Endodermal cell (in vitro differentiated cells): ENCODE data around the gene TEKT3. TPM values are rescaled to one million over a fixed set of nuclear protein-coding genes. Genes with fewer than 3 reads are reported as not detected.

Experiments used
- DNase-seq: peaks from one replicate; pipeline ENCODE4 v3.0.0-alpha.2; 2017
- H3K27ac ChIP-seq: 2 replicates; pipeline ENCODE4 v1.5.1; 2013; ENCODE audit warnings: mild to moderate bottlenecking, low read depth, low read length, moderate library complexity
- H3K27me3 ChIP-seq: 2 replicates; pipeline ENCODE4 v1.6.1; 2013; ENCODE audit warnings: mild to moderate bottlenecking, low read length, moderate library complexity; ENCODE audit not compliant: insufficient read depth, control insufficient read depth, poor library complexity, severe bottlenecking
- H3K36me3 ChIP-seq: 2 replicates; pipeline ENCODE4 v1.7.0; 2013; ENCODE audit warnings: mild to moderate bottlenecking, low read length, moderate library complexity; ENCODE audit not compliant: control insufficient read depth, insufficient read depth
- H3K4me1 ChIP-seq: one replicate; pipeline ENCODE4 v1.7.0; 2013; ENCODE audit warnings: low read length; ENCODE audit not compliant: control insufficient read depth, insufficient read depth
- H3K4me3 ChIP-seq: 2 replicates; pipeline ENCODE4 v1.5.1; 2013; ENCODE audit warnings: mild to moderate bottlenecking, low read length, moderate library complexity
- H3K9ac ChIP-seq: 2 replicates; pipeline ENCODE4 v1.6.1; 2013; ENCODE audit warnings: mild to moderate bottlenecking, low read length, moderate library complexity; ENCODE audit not compliant: poor library complexity, severe bottlenecking; ENCODE audit errors: extremely low read depth
- H3K9me3 ChIP-seq: 2 replicates; pipeline ENCODE4 v1.6.1; 2013; ENCODE audit warnings: mild to moderate bottlenecking, low read length, moderate library complexity; ENCODE audit not compliant: control insufficient read depth
- H3K27ac Mint-ChIP-seq: 2 replicates; pipeline ENCODE4 v1.8.0; 2020; ENCODE audit warnings: mixed read lengths
- H3K27me3 Mint-ChIP-seq: 2 replicates; pipeline ENCODE4 v1.8.0; 2021; ENCODE audit warnings: mild to moderate bottlenecking, mixed read lengths; ENCODE audit not compliant: insufficient read depth
- H3K36me3 Mint-ChIP-seq: 2 replicates; pipeline ENCODE4 v1.8.0; 2020; ENCODE audit warnings: low read depth, mixed read lengths
- H3K4me1 Mint-ChIP-seq: 2 replicates; pipeline ENCODE4 v1.8.0; 2020; ENCODE audit warnings: mixed read lengths
- H3K4me3 Mint-ChIP-seq: 2 replicates; pipeline ENCODE4 v1.8.0; 2020; ENCODE audit warnings: mild to moderate bottlenecking, moderate library complexity, mixed read lengths
- H3K9me3 Mint-ChIP-seq: 2 replicates; pipeline ENCODE4 v1.8.0; 2020; ENCODE audit warnings: mild to moderate bottlenecking, mixed read lengths
- WGBS, 2 experiments: methylation state at CpG; one replicate each; pipeline versions ENCODE4 v1.1.5 to v1.1.7; 2013; ENCODE audit warnings: missing lambda C conversion rate in 2 of 2, mixed read lengths in 1 of 2; ENCODE audit not compliant: insufficient coverage in 1 of 2, insufficient read length in 1 of 2; 5-methylcytosine and 5-hydroxymethylcytosine counted together
- total RNA-seq, 2 donors: library from RNA; stranded (reverse); fragmentation: NEBNext Ultra II Directional in 1 of 2; extraction: Animal tissue kit (Norgen Biotek cat#: 25700) in 1 of 2; gene quantifications; 2 replicates in 1 of 2; 3 replicates in 1 of 2; pipeline ENCODE4 v1.2.1, GENCODE V29; 2021
- TF ChIP-seq, protein P1 (sequence below): fragments of 200-600 bp; sonication (generic); conservative IDR thresholded peaks from 2 replicates; pipeline ENCODE4 v1.5.0; 2021; ENCODE audit warnings: antibody characterized with exemption, mild to moderate bottlenecking

Gene TEKT3
- total RNA-seq, 2 donors from 2014 or later: 1.1 to 1.6 TPM

DNA sequence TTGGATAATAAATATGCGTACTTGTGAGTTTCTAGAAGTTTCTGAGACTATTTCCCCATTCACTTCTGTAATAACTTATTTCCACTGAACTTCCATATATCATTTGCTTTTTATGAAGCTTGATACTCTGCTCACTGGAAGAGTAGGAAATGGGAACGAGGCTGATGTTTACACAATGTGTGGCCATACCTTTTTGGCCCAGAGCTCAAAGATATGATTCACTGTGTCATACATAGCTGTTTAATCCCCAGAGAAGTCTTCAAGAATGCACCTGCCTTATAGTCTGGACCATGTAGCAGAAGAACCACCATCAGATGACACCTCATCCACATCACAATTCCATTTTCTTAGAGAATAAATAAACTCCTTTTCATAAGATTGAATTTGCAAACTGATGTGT is 40.3 kb upstream of the TEKT3 start:
- Mint-ChIP-seq H3K4me3 (no peak overlapping the region), H3K9me3 (peaks cover 4% of the 10 kb centered on the region), H3K27me3 (no peaks in the 10 kb centered on the region), H3K36me3 (no peaks in the 10 kb centered on the region), H3K27ac (no peak overlapping the region), H3K4me1 (peaks cover 12% of the 10 kb centered on the region)
- H3K27me3 ChIP-seq: no peaks in the 10 kb centered on the region
- no peak overlapping the region for H3K27ac ChIP-seq
- no peak overlapping the region for H3K4me3 ChIP-seq
- no peak for DNase-seq
- no peaks in the 10 kb centered on the region for H3K4me1 ChIP-seq
- TF ChIP-seq, protein P1, sequence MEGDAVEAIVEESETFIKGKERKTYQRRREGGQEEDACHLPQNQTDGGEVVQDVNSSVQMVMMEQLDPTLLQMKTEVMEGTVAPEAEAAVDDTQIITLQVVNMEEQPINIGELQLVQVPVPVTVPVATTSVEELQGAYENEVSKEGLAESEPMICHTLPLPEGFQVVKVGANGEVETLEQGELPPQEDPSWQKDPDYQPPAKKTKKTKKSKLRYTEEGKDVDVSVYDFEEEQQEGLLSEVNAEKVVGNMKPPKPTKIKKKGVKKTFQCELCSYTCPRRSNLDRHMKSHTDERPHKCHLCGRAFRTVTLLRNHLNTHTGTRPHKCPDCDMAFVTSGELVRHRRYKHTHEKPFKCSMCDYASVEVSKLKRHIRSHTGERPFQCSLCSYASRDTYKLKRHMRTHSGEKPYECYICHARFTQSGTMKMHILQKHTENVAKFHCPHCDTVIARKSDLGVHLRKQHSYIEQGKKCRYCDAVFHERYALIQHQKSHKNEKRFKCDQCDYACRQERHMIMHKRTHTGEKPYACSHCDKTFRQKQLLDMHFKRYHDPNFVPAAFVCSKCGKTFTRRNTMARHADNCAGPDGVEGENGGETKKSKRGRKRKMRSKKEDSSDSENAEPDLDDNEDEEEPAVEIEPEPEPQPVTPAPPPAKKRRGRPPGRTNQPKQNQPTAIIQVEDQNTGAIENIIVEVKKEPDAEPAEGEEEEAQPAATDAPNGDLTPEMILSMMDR: no peak
- no peak overlapping the region for H3K9ac ChIP-seq
- H3K36me3 ChIP-seq: no peaks in the 10 kb centered on the region
- H3K9me3 ChIP-seq: no peaks in the 10 kb centered on the region
- WGBS, 2 experiments: 100% methylated on average over 1 of the region's 2 CpGs

DNA sequence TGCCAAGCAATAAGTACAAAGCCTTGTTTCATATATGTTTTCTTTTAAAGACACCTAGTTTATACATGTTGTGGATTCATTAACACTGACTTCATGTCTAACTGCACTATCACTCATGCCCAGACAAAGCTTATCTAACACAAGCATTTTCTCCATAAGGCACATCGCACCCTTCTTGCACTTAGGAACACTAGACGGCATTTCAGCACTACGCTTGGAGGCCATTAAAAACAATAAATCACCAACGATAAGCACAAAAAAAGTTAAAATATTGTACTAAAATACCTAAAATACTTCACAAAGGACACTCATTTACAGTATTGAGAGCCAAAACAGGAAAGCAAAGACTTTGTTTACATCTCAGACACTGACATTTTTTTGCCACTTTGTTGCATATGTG is 39.0 kb upstream of the TEKT3 start:
- no peaks in the 10 kb centered on the region for H3K27me3 Mint-ChIP-seq
- no peak overlapping the region for H3K27ac Mint-ChIP-seq

DNA sequence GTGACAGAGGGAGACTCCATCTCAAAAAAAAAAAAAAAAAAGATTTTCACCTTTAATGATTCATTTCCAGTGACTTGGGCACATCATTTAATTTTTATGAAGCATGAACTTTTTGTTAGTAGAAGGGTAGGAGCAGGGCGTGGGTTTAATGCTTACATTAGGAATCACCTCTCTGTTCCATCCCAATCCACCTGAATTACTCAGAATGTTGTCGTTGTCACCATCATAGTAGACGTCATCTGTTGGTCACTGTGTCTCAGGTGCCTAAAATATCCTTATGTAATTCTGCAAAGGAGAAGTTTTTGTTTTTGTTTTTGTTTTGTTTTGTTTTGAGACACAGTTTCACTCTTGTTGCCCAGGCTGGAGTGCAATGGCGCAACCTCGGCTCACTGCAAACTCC is 38.3 kb upstream of the TEKT3 start:
- Mint-ChIP-seq H3K9me3 (no peaks in the 10 kb centered on the region), H3K4me1 (peaks cover 8% of the 10 kb centered on the region), H3K27ac (no peak overlapping the region), H3K4me3 (no peak overlapping the region), H3K36me3 (no peaks in the 10 kb centered on the region), H3K27me3 (no peaks in the 10 kb centered on the region)
- Histone ChIP-seq H3K4me1 (no peaks in the 10 kb centered on the region), H3K9ac (no peak overlapping the region), H3K9me3 (no peaks in the 10 kb centered on the region), H3K4me3 (no peak overlapping the region), H3K27me3 (peaks cover 6% of the 10 kb centered on the region), H3K27ac (no peak overlapping the region), H3K36me3 (no peaks in the 10 kb centered on the region)
- TF ChIP-seq, protein P1: no peak
- 93 to 100% methylated on average over 5 of the region's 5 CpGs for WGBS, 2 experiments
- DNase-seq: no peak

More for the DNA sequence above, 39.0 kb upstream of the TEKT3 start:
- Histone ChIP-seq H3K9ac (no peak overlapping the region), H3K36me3 (no peaks in the 10 kb centered on the region), H3K27me3 (peaks cover 1% of the 10 kb centered on the region), H3K27ac (no peak overlapping the region), H3K9me3 (no peaks in the 10 kb centered on the region), H3K4me3 (no peak overlapping the region), H3K4me1 (no peaks in the 10 kb centered on the region)
- peaks cover 12% of the 10 kb centered on the region for H3K4me1 Mint-ChIP-seq
- H3K4me3 Mint-ChIP-seq: no peak overlapping the region
- no peaks in the 10 kb centered on the region for H3K9me3 Mint-ChIP-seq
- H3K36me3 Mint-ChIP-seq: no peaks in the 10 kb centered on the region
- TF ChIP-seq, protein P1: no peak
- WGBS, 2 experiments: 97 to 100% methylated on average over 1 to 4 of the region's 4 CpGs
- peak; percentile 6 for DNase-seq
